Gastrocnemius medialis (tissue), 4 donors: ENCODE measurements around the gene ASAP3. TPM values are rescaled to one million over a fixed set of nuclear protein-coding genes. Genes with fewer than 3 reads are reported as not detected.

Experiments used
- ATAC-seq, 2 donors: fragments of 150-250 bp; one replicate each; pipeline ENCODE4 v1.9.1; 2016
- DNase-seq, 2 donors: peaks; one replicate each; pipeline ENCODE4 v3.0.0-alpha.2; 2019
- H3K27ac ChIP-seq, 4 donors: fragments of 200-600 bp; sonication (generic); 1 replicate in 1 of 4; 2 replicates in 3 of 4; pipeline ENCODE4 v1.5.1; 2016 to 2018; ENCODE audit warnings: mild to moderate bottlenecking in 2 of 4, moderate library complexity in 1 of 4
- H3K27me3 ChIP-seq, 3 donors: fragments of 200-600 bp; sonication (generic) in 2 of 3; 1 replicate in 1 of 3; 2 replicates in 2 of 3; pipeline versions ENCODE4 v1.5.1 to v1.6.0; 2016 to 2019; ENCODE audit warnings: mild to moderate bottlenecking in 1 of 3, moderate library complexity in 1 of 3
- H3K36me3 ChIP-seq, 2 donors: fragments of 200-600 bp; sonication (generic) in 1 of 2; one replicate each; pipeline ENCODE4 v1.5.1; 2017 to 2018
- H3K4me1 ChIP-seq, 2 donors: fragments of 200-600 bp; sonication (generic) in 1 of 2; one replicate each; pipeline ENCODE4 v1.5.1; 2016 to 2017; ENCODE audit warnings: mild to moderate bottlenecking in 2 of 2
- H3K4me3 ChIP-seq, 4 donors: fragments of 200-600 bp; sonication (generic) in 3 of 4; 1 replicate in 1 of 4; 2 replicates in 3 of 4; pipeline ENCODE4 v1.5.1; 2016 to 2019; ENCODE audit warnings: mild to moderate bottlenecking in 2 of 4
- H3K9me3 ChIP-seq, 3 donors: fragments of 200-600 bp; sonication (generic) in 2 of 3; 1 replicate in 1 of 3; 2 replicates in 2 of 3; pipeline ENCODE4 v1.5.1; 2016 to 2019
- CTCF ChIP-seq, 5 experiments: fragments of 450-650 bp in 3 of 5; fragments of 200-600 bp in 2 of 5; sonication (generic) in 2 of 5; IDR thresholded peaks in 4 of 5; conservative IDR thresholded peaks in 1 of 5; 1 replicate in 4 of 5; 2 replicates in 1 of 5; pipeline ENCODE4 v1.5.1; 2016 to 2019; ENCODE audit warnings: antibody characterized with exemption in 5 of 5, mild to moderate bottlenecking in 3 of 5, moderate library complexity in 3 of 5
- POLR2A ChIP-seq, 2 donors: fragments of 450-650 bp; IDR thresholded peaks; one replicate each; pipeline ENCODE4 v1.6.1; 2017; ENCODE audit warnings: antibody characterized with exemption in 2 of 2, mild to moderate bottlenecking in 2 of 2, moderate library complexity in 2 of 2
- in situ Hi-C, 4 donors: fragments of 200-750 bp; cut with MboI; loops; one replicate each; pipeline versions ENCODE4 v1.15.0 to v1.8.0; 2017; ENCODE audit warnings: low sequenced_read_pairs in 4 of 4
- intact Hi-C: fragments of 100-400 bp; cut with DNase I; formaldehyde crosslinking; loops from one replicate; pipeline ENCODE4 v1.15.1; 2023; ENCODE audit warnings: low total_unique reads
- total RNA-seq, 4 donors: library from RNA; depleted of rRNA; stranded (reverse); fragments of >200 nt; gene quantifications; one replicate each; pipeline versions ENCODE4 v1.1.0 to v1.2.3, GENCODE V29; 2016

Gene ASAP3
- total RNA-seq, 4 donors from 2014 or later, result 55.5 to 129 (median 93.2) TPM

- ATAC-seq (no peak), DNase-seq (no peak)
- H3K27ac ChIP-seq, result peak overlapping the region; percentile 72 to 83 (median 80)
- intact Hi-C loops, result no loop called here
- H3K27me3 ChIP-seq, result no peaks in the 10 kb centered on the region
- peaks cover 44% of the 10 kb centered on the region in 2 donors for H3K4me1 ChIP-seq
- in situ Hi-C loops, result no loop called here
- TF ChIP-seq CTCF (IDR thresholded peaks at IDR 0.05 in 4 of 5, conservative IDR thresholded peaks at IDR 0.05 in 1 of 5), result no peak
- no peak for TF ChIP-seq POLR2A (IDR thresholded peaks at IDR 0.05)
- H3K9me3 ChIP-seq, result no peaks in the 10 kb centered on the region
- H3K36me3 ChIP-seq, result peaks cover 0 to 13% of the 10 kb centered on the region in 2 donors
- no peak overlapping the region for H3K4me3 ChIP-seq
Measured at GRCh38 chr1:23456226-23456625, 27.8 kb downstream of the ASAP3 start.

GRCh38 chr1:23453455-23454000 lies 30.5 kb downstream of the ASAP3 start:
- DNase-seq (no peak), ATAC-seq (no peak)
- H3K9me3 ChIP-seq, result no peaks in the 10 kb centered on the region
- H3K36me3 ChIP-seq, result peaks cover 0 to 13% of the 10 kb centered on the region in 2 donors
- intact Hi-C loops, result no loop called here
- peaks cover 60 to 65% of the 10 kb centered on the region in 2 donors for H3K4me1 ChIP-seq
- peak overlapping the region; percentile 40 to 78 (median 69) for H3K27ac ChIP-seq
- H3K4me3 ChIP-seq, result no peak overlapping the region
- TF ChIP-seq POLR2A (IDR thresholded peaks at IDR 0.05), result no peak
- no peak for TF ChIP-seq CTCF (IDR thresholded peaks at IDR 0.05 in 4 of 5, conservative IDR thresholded peaks at IDR 0.05 in 1 of 5)
- in situ Hi-C loops, result no loop called here
- no peaks in the 10 kb centered on the region for H3K27me3 ChIP-seq

DNA sequence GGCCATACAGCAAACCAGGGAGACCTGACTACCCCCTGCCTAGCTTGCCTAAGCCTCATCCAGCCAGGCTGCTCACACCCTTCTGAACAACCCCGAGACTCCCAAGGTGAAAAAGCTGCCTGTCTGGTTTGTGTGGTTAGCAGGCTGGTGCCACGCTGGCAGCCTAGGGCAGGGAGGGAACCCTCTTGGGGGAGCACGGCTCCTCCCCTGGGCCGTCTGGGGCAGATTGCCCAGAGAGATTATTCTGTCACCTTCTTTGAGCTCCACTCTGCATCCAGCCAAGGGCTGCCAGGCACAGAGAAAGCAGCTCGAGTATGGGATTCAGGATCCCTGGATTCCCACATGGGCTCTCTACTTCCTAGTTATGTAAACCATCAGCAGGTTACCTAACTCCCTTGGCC lies 32.0 kb downstream of the ASAP3 start:
- no peaks in the 10 kb centered on the region for H3K27me3 ChIP-seq
- no peaks in the 10 kb centered on the region for H3K9me3 ChIP-seq
- no peak overlapping the region for H3K4me3 ChIP-seq
- H3K36me3 ChIP-seq, result peaks cover 0 to 13% of the 10 kb centered on the region in 2 donors
- ATAC-seq, result peak; percentile 18 to 47
- intact Hi-C loops, result no loop called here
- H3K27ac ChIP-seq, result peak overlapping the region; percentile 40 to 78 (median 69)
- in situ Hi-C loops, result no loop called here
- H3K4me1 ChIP-seq, result peaks cover 50 to 52% of the 10 kb centered on the region in 2 donors
- TF ChIP-seq POLR2A (IDR thresholded peaks at IDR 0.05) (no peak), CTCF (IDR thresholded peaks at IDR 0.05 in 4 of 5, conservative IDR thresholded peaks at IDR 0.05 in 1 of 5) (no peak)
- DNase-seq, result peak in 1 of 2 donors; percentile 73

DNA sequence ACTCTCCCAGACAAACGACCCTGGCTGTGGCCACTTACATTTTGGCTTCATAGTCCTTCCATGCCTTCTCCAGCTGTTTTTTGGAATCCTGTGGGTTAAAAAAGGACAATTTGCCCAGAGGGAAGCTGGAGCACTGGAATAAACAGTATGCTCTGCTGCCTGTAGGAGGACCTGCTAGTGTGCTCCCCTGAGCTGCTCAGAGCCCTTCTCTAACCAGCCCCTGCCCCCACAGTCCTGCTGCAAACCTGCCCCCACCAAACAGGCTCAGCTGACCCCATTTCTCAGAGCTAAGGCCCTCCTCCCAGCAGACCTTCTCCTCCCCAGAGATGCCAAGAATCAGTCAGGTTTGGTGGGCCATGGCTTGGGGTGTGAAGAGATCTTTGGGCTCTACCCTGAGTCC lies 32.5 kb downstream of the ASAP3 start:
- no peak for DNase-seq
- peak overlapping the region; percentile 40 to 78 (median 69) for H3K27ac ChIP-seq
- H3K4me3 ChIP-seq, result no peak overlapping the region
- intact Hi-C loops, result loop anchor here (2.0 kb wide), 1 partner anchor 27 kb away; the partner anchor contains the start of gene TCEA3
- H3K9me3 ChIP-seq, result no peaks in the 10 kb centered on the region
- in situ Hi-C loops, result no loop called here
- TF ChIP-seq POLR2A (IDR thresholded peaks at IDR 0.05) (no peak), CTCF (IDR thresholded peaks at IDR 0.05 in 4 of 5, conservative IDR thresholded peaks at IDR 0.05 in 1 of 5) (no peak)
- no peak for ATAC-seq
- peaks cover 45 to 46% of the 10 kb centered on the region in 2 donors for H3K4me1 ChIP-seq
- H3K36me3 ChIP-seq, result peaks cover 0 to 13% of the 10 kb centered on the region in 2 donors
- no peaks in the 10 kb centered on the region for H3K27me3 ChIP-seq
